Smooth muscle cell (in vitro differentiated cells): Measurements from ENCODE around the gene DCAF7. TPM values are rescaled to one million over a fixed set of nuclear protein-coding genes. Genes with fewer than 3 reads are reported as not detected.

Experiments used
- DNase-seq: peaks from one replicate; lab custom pipeline; 2025; ENCODE audit not compliant: unreplicated experiment; lab: John Stamatoyannopoulos, UW
- H2AFZ ChIP-seq: fragments of 200-600 bp; sonication (generic); 2 replicates; pipeline ENCODE4 v1.6.0; 2016; ENCODE audit warnings: antibody characterized with exemption, low read depth, mild to moderate bottlenecking
- H3F3A ChIP-seq: fragments of 200-600 bp; sonication (generic); 2 replicates; pipeline ENCODE4 v1.6.0; 2017; ENCODE audit warnings: antibody characterized with exemption, low read depth
- H3K27ac ChIP-seq: fragments of 200-600 bp; sonication (generic); 2 replicates; pipeline ENCODE4 v1.5.1; 2016; ENCODE audit warnings: low read depth, mild to moderate bottlenecking
- H3K27me3 ChIP-seq: fragments of 200-600 bp; sonication (generic); 2 replicates; pipeline ENCODE4 v1.6.1; 2016; ENCODE audit warnings: low read depth, mild to moderate bottlenecking
- H3K36me3 ChIP-seq: fragments of 200-600 bp; sonication (generic); 2 replicates; pipeline ENCODE4 v1.5.1; 2016; ENCODE audit warnings: low read depth
- H3K4me1 ChIP-seq: fragments of 200-600 bp; sonication (generic); 2 replicates; pipeline ENCODE4 v1.5.1; 2016; ENCODE audit warnings: low read depth
- H3K4me2 ChIP-seq: fragments of 200-600 bp; sonication (generic); 2 replicates; pipeline ENCODE4 v1.6.0; 2016; ENCODE audit warnings: mild to moderate bottlenecking
- H3K4me3 ChIP-seq: fragments of 200-600 bp; sonication (generic); 2 replicates; pipeline ENCODE4 v1.5.1; 2016; ENCODE audit warnings: mild to moderate bottlenecking
- H3K79me2 ChIP-seq: fragments of 200-600 bp; sonication (generic); 2 replicates; pipeline ENCODE4 v1.6.0; 2016; ENCODE audit warnings: low read depth, mild to moderate bottlenecking
- H3K9ac ChIP-seq: fragments of 200-600 bp; sonication (generic); 2 replicates; pipeline ENCODE4 v1.6.0; 2016; ENCODE audit warnings: low read depth
- H3K9me3 ChIP-seq: fragments of 200-600 bp; sonication (generic); replicated peaks from 2 replicates; pipeline ENCODE4 v1.5.1; 2016; ENCODE audit warnings: low read depth
- H4K20me1 ChIP-seq: fragments of 200-600 bp; sonication (generic); 2 replicates; pipeline ENCODE4 v1.6.0; 2016; ENCODE audit warnings: low read depth
- CTCF ChIP-seq: fragments of 200-600 bp; sonication (generic); IDR thresholded peaks from 2 replicates; pipeline ENCODE4 v1.5.1; 2017; ENCODE audit warnings: borderline replicate concordance, mild to moderate bottlenecking, antibody characterized with exemption; ENCODE audit not compliant: insufficient read depth, poor library complexity, severe bottlenecking
- WGBS: methylation state at CpG from one replicate; pipeline ENCODE4 v1.1.7; 2016; ENCODE audit warnings: low lambda C conversion rate; 5-methylcytosine and 5-hydroxymethylcytosine counted together
- polyA plus RNA-seq: library from polyadenylated mRNA; unstranded; fragments of >200 nt; fragmentation: Nextera tagmentation; extraction: Ambion mirVana; gene quantifications from 2 replicates; pipeline ENCODE4 v1.2.1, GENCODE V29; 2016
- total RNA-seq: library from RNA; depleted of rRNA; stranded (reverse); fragments of >200 nt; gene quantifications from 2 replicates; pipeline ENCODE4 v1.2.3, GENCODE V29; 2014

The DCAF7 gene
- total and polyA plus RNA-seq, 2 experiments from 2014 or later = 36.8 to 50.2 TPM

- Histone ChIP-seq H3F3A (no peaks in the 10 kb centered on the region), H3K4me2 (no peak overlapping the region), H4K20me1 (peaks cover 100% of the 10 kb centered on the region), H2AFZ (no peak overlapping the region), H3K4me3 (no peak overlapping the region), H3K9ac (no peak overlapping the region), H3K36me3 (no peaks in the 10 kb centered on the region), H3K27me3 (no peaks in the 10 kb centered on the region), H3K4me1 (peaks cover 5% of the 10 kb centered on the region), H3K79me2 (peaks cover 88% of the 10 kb centered on the region), H3K9me3 (no peaks in the 10 kb centered on the region), H3K27ac (no peak overlapping the region)
- peak; percentile 23 for TF ChIP-seq CTCF
- no peak for DNase-seq
- WGBS = 88% methylated on average over 5 of the region's 5 CpGs
These were observed 23.4 kb downstream of the DCAF7 start for GRCh38 chr17:63573634-63574033.

DNA sequence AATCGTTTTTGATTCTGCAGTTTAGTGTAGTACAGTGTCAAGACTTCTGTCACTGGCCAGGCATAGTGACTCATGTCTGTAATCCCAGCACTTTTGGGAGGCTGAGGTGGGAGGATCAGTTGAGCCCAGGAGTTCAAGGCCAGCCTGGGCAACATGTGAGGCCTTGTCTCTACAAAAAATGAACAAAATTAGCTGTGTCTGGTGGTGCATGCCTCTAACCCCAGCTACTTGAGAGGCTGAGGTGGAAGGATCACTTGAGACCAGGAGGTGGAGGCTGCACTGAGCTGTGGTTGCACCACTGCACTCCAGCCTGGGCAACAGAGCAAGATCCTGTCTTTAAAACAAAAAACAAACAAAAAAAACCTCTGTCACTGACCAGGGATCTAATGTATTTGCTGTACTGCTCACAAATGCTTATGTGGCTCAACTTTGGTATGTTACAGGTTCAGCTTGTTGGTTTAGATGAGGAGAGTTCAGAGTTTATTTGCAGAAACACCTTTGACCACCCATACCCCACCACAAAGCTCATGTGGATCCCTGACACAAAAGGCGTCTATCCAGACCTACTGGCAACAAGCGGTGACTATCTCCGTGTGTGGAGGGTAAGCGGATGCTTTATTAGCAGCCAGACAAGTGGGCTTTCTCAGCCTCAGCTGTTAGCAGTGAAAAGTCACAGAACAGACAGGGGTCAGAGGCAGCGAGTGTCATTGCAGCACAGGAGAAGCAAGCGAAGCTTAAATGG is 27.9 kb downstream of the DCAF7 start:
- no peak for DNase-seq
- H3K27ac ChIP-seq = no peak overlapping the region
- H3K4me3 ChIP-seq = no peak overlapping the region
- no peak overlapping the region for H2AFZ ChIP-seq
- H3F3A ChIP-seq = no peaks in the 10 kb centered on the region
- 90% methylated on average over 7 of the region's 7 CpGs for WGBS
- no peaks in the 10 kb centered on the region for H3K9me3 ChIP-seq
- no peak for TF ChIP-seq CTCF
- no peaks in the 10 kb centered on the region for H3K27me3 ChIP-seq
- no peaks in the 10 kb centered on the region for H3K4me1 ChIP-seq
- peaks cover 46% of the 10 kb centered on the region for H3K79me2 ChIP-seq
- H3K4me2 ChIP-seq = no peak overlapping the region
- no peak overlapping the region for H3K9ac ChIP-seq
- peaks cover 93% of the 10 kb centered on the region for H4K20me1 ChIP-seq
- H3K36me3 ChIP-seq = no peaks in the 10 kb centered on the region

DNA sequence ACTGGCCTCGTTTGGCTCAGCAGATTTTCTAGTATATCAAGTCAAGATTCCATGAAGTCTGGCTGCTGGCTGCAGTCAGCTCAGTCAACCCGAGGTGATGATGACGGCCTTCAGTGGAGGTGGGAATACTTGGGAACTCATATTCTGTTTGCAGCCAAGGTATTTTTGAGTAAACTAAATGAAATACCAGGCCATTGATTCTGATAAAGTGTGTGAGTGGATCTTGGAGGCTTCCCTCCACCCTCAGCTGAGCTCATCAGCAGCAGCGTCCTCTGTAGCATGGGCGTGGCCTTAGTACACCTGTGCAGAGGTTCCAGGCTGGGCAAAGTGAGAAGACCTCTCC is 28.5 kb downstream of the DCAF7 start:
- Histone ChIP-seq H3F3A (no peaks in the 10 kb centered on the region), H3K9ac (no peak overlapping the region), H3K4me2 (no peak overlapping the region), H3K4me1 (no peaks in the 10 kb centered on the region), H2AFZ (no peak overlapping the region), H4K20me1 (peaks cover 87% of the 10 kb centered on the region), H3K79me2 (peaks cover 40% of the 10 kb centered on the region), H3K27ac (no peak overlapping the region), H3K4me3 (no peak overlapping the region), H3K36me3 (peaks cover 3% of the 10 kb centered on the region), H3K9me3 (no peaks in the 10 kb centered on the region), H3K27me3 (no peaks in the 10 kb centered on the region)
- WGBS = 82% methylated on average over 5 of the region's 5 CpGs
- DNase-seq = no peak
- TF ChIP-seq CTCF = no peak

- no peaks in the 10 kb centered on the region for H3K9me3 ChIP-seq
- H3K4me2 ChIP-seq = no peak overlapping the region
- DNase-seq = no peak
- H3K4me3 ChIP-seq = no peak overlapping the region
- no peak overlapping the region for H3K9ac ChIP-seq
- peaks cover 32% of the 10 kb centered on the region for H3K79me2 ChIP-seq
- H3K27ac ChIP-seq = no peak overlapping the region
- no peak overlapping the region for H2AFZ ChIP-seq
- peaks cover 3% of the 10 kb centered on the region for H3K36me3 ChIP-seq
- H3F3A ChIP-seq = no peaks in the 10 kb centered on the region
- H3K27me3 ChIP-seq = no peaks in the 10 kb centered on the region
- H4K20me1 ChIP-seq = peaks cover 80% of the 10 kb centered on the region
- no peaks in the 10 kb centered on the region for H3K4me1 ChIP-seq
- 95% methylated on average over 11 of the region's 11 CpGs for WGBS
- TF ChIP-seq CTCF = no peak
These were observed 29.4 kb downstream of the DCAF7 start for GRCh38 chr17:63579633-63580032.
